Kidney (tissue), 14 donors: ENCODE measurements around the gene HP1BP3. TPM values are rescaled to one million over a fixed set of nuclear protein-coding genes. Genes with fewer than 3 reads are reported as not detected.

ENCODE experiments used
- DNase-seq, 5 donors: peaks; one replicate each; pipeline ENCODE4 v3.0.0-alpha.2; 2013 to 2020
- FAIRE-seq: peaks from 2 replicates; lab custom pipeline; 2012; peaks lifted over from hg19 to GRCh38; lab: Jason Lieb, UNC
- H3K27ac ChIP-seq, 2 donors: one replicate each; pipeline ENCODE4 v1.7.0; 2013; ENCODE audit warnings: low read depth in 2 of 2, low read length in 2 of 2, inconsistent platforms in 1 of 2
- H3K27me3 ChIP-seq: one replicate; pipeline ENCODE4 v1.7.1; 2013; ENCODE audit warnings: low read length, inconsistent platforms; ENCODE audit not compliant: control insufficient read depth, insufficient read depth
- H3K36me3 ChIP-seq, 3 donors: one replicate each; pipeline versions ENCODE4 v1.7.0 to v1.7.1; 2013; ENCODE audit warnings: low read length in 3 of 3, control low read depth in 1 of 3, inconsistent platforms in 1 of 3; ENCODE audit not compliant: insufficient read depth in 3 of 3, control insufficient read depth in 2 of 3
- H3K4me1 ChIP-seq, 3 donors: one replicate each; pipeline versions ENCODE4 v1.7.0 to v1.7.1; 2013; ENCODE audit warnings: low read length in 3 of 3, inconsistent platforms in 1 of 3, low read depth in 1 of 3; ENCODE audit not compliant: control insufficient read depth in 2 of 3, insufficient read depth in 2 of 3
- H3K4me3 ChIP-seq, 3 donors: one replicate each; pipeline versions ENCODE4 v1.7.0 to v1.8.1; 2013; ENCODE audit warnings: low read length in 3 of 3, control low read depth in 1 of 3, inconsistent platforms in 1 of 3
- H3K9ac ChIP-seq, 3 donors: one replicate each; pipeline versions ENCODE4 v1.7.0 to v1.7.1; 2013; ENCODE audit warnings: low read length in 3 of 3, control low read depth in 1 of 3, inconsistent platforms in 1 of 3
- H3K9me3 ChIP-seq, 3 donors: one replicate each; pipeline versions ENCODE4 v1.7.0 to v1.7.1; 2013; ENCODE audit warnings: low read length in 3 of 3, control low read depth in 1 of 3, inconsistent platforms in 1 of 3; ENCODE audit not compliant: control insufficient read depth in 2 of 3, insufficient read depth in 1 of 3
- intact Hi-C: fragments of 100-400 bp; cut with DNase I; formaldehyde crosslinking; loops from one replicate; pipeline ENCODE4 v1.11.1; 2022
- polyA plus RNA-seq: library from polyadenylated mRNA; stranded (reverse); fragments of 350-450 nt; fragmentation: Illumina TruSeq; extraction: RNeasy Lipid Tissue Mini Kit (QIAGEN cat#74804); gene quantifications from one replicate; pipeline ENCODE4 v1.2.3, GENCODE V29; 2014; ENCODE audit warnings: low read depth, low replicate concordance; ENCODE audit not compliant: insufficient read depth
- total RNA-seq: library from RNA; stranded (reverse); fragmentation: NEBNext Ultra II Directional; extraction: Animal tissue kit (Norgen Biotek cat#: 25700); gene quantifications from one replicate; pipeline ENCODE4 v1.2.1, GENCODE V29; 2021
- TF ChIP-seq, protein P1 (sequence below): IDR thresholded peaks from 3 replicates; pipeline ENCODE4 v1.5.1; 2012; ENCODE audit warnings: mild to moderate bottlenecking, moderate library complexity, borderline replicate concordance; ENCODE audit not compliant: insufficient read depth; ENCODE audit errors: extremely low read depth
- donor health status: control.
- donor health status: control.
- donor health status: control.
- donor health status: control.
- donor health status: control.
- donor health status: DM: yes; HTN: yes; CAD: no.
- donor health status: Normal renal cell carcinoma (clear cell type).

HP1BP3 gene
- total and polyA plus RNA-seq, 2 donors from 2014 or later, result 52.4 to 198 TPM

DNA sequence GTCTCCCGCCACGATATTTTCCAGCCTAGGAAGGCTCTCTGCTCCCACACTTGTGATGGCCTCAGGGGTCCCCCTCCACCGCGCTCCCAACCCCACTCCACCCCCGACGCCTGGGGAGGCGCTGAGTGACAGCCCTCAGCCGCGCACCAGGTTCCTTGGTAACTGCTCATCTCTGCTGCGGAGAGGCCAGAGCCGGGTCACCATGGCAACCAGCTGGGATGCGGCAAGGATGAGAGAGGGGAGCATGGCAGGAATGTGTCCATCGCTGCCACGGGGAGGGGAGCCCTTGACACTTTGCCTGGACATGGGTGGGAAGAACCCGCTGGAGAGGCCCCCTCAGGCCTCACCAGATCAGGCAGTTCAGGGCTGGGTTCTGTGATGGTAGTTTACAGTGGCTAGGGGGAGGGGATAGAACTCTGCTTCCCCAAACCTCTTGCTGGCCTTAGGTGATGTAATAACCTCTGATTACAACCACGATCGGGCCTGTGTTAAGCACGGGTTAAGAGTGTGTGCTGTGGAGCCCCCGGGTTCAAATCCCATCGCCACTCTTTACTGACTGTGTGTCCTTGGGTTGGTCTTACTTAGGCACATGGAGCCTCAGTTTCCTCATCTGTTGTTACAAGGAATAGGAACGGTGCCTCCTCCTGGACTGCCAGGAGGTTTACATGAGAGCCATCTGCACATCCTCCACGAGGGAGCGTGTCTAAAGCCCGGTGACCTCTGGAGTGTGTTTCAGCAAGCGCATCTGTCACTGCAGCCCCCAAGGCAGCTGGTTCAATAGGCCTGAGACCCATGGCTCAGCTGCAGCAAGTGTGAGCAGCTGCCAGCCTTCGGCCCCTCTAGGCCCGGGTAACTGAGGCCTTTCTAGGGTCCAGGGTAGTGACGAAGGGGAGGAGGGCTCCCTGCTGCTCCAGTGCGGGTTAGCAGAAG, 75.6 kb downstream of the HP1BP3 start:
- Histone ChIP-seq H3K9me3 (no peaks in the 10 kb centered on the region), H3K36me3 (no peaks in the 10 kb centered on the region), H3K9ac (no peak overlapping the region), H3K27me3 (no peaks in the 10 kb centered on the region), H3K4me1 (no peaks in the 10 kb centered on the region), H3K4me3 (no peak overlapping the region), H3K27ac (no peak overlapping the region)
- TF ChIP-seq, protein P1, sequence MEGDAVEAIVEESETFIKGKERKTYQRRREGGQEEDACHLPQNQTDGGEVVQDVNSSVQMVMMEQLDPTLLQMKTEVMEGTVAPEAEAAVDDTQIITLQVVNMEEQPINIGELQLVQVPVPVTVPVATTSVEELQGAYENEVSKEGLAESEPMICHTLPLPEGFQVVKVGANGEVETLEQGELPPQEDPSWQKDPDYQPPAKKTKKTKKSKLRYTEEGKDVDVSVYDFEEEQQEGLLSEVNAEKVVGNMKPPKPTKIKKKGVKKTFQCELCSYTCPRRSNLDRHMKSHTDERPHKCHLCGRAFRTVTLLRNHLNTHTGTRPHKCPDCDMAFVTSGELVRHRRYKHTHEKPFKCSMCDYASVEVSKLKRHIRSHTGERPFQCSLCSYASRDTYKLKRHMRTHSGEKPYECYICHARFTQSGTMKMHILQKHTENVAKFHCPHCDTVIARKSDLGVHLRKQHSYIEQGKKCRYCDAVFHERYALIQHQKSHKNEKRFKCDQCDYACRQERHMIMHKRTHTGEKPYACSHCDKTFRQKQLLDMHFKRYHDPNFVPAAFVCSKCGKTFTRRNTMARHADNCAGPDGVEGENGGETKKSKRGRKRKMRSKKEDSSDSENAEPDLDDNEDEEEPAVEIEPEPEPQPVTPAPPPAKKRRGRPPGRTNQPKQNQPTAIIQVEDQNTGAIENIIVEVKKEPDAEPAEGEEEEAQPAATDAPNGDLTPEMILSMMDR, result no peak
- FAIRE-seq (no peak), DNase-seq (peak in 3 of 5 donors; percentile 55 to 80 (median 57))
- intact Hi-C loops, result no loop called here

DNA sequence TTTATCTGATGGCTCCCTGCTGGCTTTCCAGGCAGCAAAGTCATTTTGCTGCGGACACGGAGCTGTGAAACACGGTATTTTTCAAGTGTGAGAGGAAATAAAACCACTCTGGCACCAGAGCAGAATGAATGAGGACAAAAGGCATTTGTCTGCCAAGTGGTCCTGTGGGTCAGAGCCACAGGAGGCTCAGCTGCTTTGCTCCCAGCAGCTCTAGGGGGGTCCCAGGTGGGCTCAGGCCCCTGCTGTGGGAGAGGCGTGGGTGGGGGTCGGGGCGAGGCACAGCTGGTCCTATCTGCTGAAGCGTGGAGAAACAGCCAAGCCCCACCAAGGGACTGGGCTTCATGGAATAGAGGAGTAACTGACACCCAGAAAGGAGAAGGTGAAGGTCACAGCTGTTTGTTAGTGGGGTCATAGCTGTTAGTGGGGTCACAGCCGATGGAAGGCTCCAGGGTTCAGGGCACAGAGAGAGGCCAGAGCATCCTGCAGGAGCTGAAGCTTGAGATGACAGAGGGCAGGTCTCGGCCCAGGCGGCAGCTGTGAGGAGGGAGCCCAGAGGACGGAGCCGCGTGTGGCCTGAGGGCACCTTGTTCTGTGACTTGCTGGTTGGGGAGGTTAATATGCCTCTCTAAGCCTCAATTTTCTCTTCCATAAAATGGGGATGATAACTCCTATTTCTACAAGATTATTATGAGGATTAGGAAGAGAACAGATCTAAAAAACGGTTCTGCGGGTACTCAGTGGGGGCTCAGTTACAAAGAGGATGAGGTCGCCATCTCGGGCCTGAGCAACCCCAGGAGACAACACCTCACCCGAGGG, 76.4 kb downstream of the HP1BP3 start:
- FAIRE-seq, result no peak
- Histone ChIP-seq H3K4me3 (no peak overlapping the region), H3K27me3 (no peaks in the 10 kb centered on the region), H3K9me3 (no peaks in the 10 kb centered on the region), H3K4me1 (no peaks in the 10 kb centered on the region), H3K27ac (no peak overlapping the region), H3K36me3 (no peaks in the 10 kb centered on the region), H3K9ac (no peak overlapping the region)
- TF ChIP-seq, protein P1, result no peak
- DNase-seq, result peak in 1 of 5 donors; percentile 19
- intact Hi-C loops, result no loop called here

DNA sequence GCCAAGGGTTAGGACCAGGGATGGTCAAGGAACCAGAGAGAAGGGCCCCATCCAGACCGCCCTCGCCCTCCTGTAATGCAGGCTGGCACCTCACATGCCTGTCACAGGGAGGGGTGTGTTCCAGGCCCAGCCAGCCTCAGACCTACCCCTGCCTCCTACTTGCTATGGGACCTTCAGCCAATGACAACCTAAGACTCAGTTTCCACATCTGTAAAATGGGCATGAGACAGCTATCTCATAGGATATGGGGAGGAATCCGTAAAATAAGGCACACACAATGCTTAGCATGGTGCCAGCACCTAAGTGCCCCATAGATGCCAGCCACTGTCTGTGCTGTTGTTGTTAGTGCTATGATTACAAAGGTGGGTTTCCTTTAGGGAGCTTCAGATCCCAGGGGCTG, 77.2 kb downstream of the HP1BP3 start:
- no peaks in the 10 kb centered on the region for H3K4me1 ChIP-seq
- intact Hi-C loops, result no loop called here
- DNase-seq, result no peak
- TF ChIP-seq, protein P1, result no peak
- H3K36me3 ChIP-seq, result no peaks in the 10 kb centered on the region
- no peak overlapping the region for H3K9ac ChIP-seq
- H3K27me3 ChIP-seq, result no peaks in the 10 kb centered on the region
- FAIRE-seq, result no peak
- H3K27ac ChIP-seq, result no peak overlapping the region
- H3K9me3 ChIP-seq, result no peaks in the 10 kb centered on the region
- no peak overlapping the region for H3K4me3 ChIP-seq
